Astrocyte (in vitro differentiated cells and primary cell): ENCODE results near the gene OR5A1. TPM values are rescaled to one million over a fixed set of nuclear protein-coding genes. Genes with fewer than 3 reads are reported as not detected.

Experiments
- DNase-seq: peaks from one replicate; pipeline ENCODE4 v3.0.0-alpha.2; 2010; ENCODE audit warnings: low read depth
- FAIRE-seq: peaks from 2 replicates; lab custom pipeline; 2011; peaks lifted over from hg19 to GRCh38; lab: Jason Lieb, UNC
- H2AFZ ChIP-seq: 2 replicates; pipeline ENCODE4 v1.6.0; 2012; ENCODE audit warnings: low read depth, low read length, inconsistent platforms
- H3K27ac ChIP-seq: 2 replicates; pipeline ENCODE4 v1.5.1; 2011; ENCODE audit warnings: low read depth, low read length, inconsistent platforms
- H3K27me3 ChIP-seq: 2 replicates; pipeline ENCODE4 v1.6.0; 2011; ENCODE audit warnings: low read length, inconsistent platforms; ENCODE audit not compliant: insufficient read depth
- H3K36me3 ChIP-seq: 2 replicates; pipeline ENCODE4 v1.5.1; 2011; ENCODE audit warnings: low read length, inconsistent platforms; ENCODE audit not compliant: insufficient read depth
- H3K4me1 ChIP-seq: 2 replicates; pipeline ENCODE4 v1.5.1; 2011; ENCODE audit warnings: low read length, inconsistent platforms; ENCODE audit not compliant: insufficient read depth
- H3K4me2 ChIP-seq: 2 replicates; pipeline ENCODE4 v1.6.0; 2012; ENCODE audit warnings: low read length, inconsistent platforms
- H3K4me3 ChIP-seq: 2 replicates; pipeline ENCODE4 v1.5.1; 2011; ENCODE audit warnings: low read depth, mild to moderate bottlenecking, low read length, inconsistent platforms; ENCODE audit not compliant: insufficient read depth
- H3K79me2 ChIP-seq: 2 replicates; pipeline ENCODE4 v1.6.0; 2012; ENCODE audit warnings: mild to moderate bottlenecking, low read length, inconsistent platforms; ENCODE audit not compliant: insufficient read depth
- H3K9ac ChIP-seq: 2 replicates; pipeline ENCODE4 v1.6.0; 2012; ENCODE audit warnings: mild to moderate bottlenecking, low read length, inconsistent platforms
- H3K9me3 ChIP-seq: 2 replicates; pipeline ENCODE4 v1.5.1; 2012; ENCODE audit warnings: low read depth, mild to moderate bottlenecking, low read length, inconsistent platforms; ENCODE audit not compliant: insufficient read depth
- H4K20me1 ChIP-seq: 2 replicates; pipeline ENCODE4 v1.6.0; 2012; ENCODE audit warnings: low read length, inconsistent platforms; ENCODE audit not compliant: insufficient read depth
- H3K27ac Mint-ChIP-seq: one replicate; pipeline ENCODE4 v1.8.0; 2021; ENCODE audit warnings: mild to moderate bottlenecking, mixed read lengths; ENCODE audit not compliant: unreplicated experiment
- H3K27me3 Mint-ChIP-seq: one replicate; pipeline ENCODE4 v1.8.0; 2021; ENCODE audit warnings: low read depth, mixed read lengths; ENCODE audit not compliant: unreplicated experiment
- H3K36me3 Mint-ChIP-seq: one replicate; pipeline ENCODE4 v1.8.0; 2021; ENCODE audit warnings: low read depth, mixed read lengths; ENCODE audit not compliant: unreplicated experiment
- H3K4me1 Mint-ChIP-seq: one replicate; pipeline ENCODE4 v1.8.0; 2021; ENCODE audit warnings: low read depth, mixed read lengths; ENCODE audit not compliant: unreplicated experiment
- H3K4me3 Mint-ChIP-seq: one replicate; pipeline ENCODE4 v1.8.0; 2021; ENCODE audit warnings: mild to moderate bottlenecking, moderate library complexity, mixed read lengths; ENCODE audit not compliant: unreplicated experiment
- H3K9me3 Mint-ChIP-seq: one replicate; pipeline ENCODE4 v1.8.0; 2021; ENCODE audit warnings: mild to moderate bottlenecking, mixed read lengths; ENCODE audit not compliant: unreplicated experiment
- EZH2 ChIP-seq: IDR thresholded peaks from 2 replicates; pipeline ENCODE4 v1.6.1; 2012; ENCODE audit warnings: mild to moderate bottlenecking, low read length, inconsistent platforms; ENCODE audit not compliant: insufficient read depth
- total RNA-seq: library from RNA; stranded (reverse); gene quantifications from 2 replicates; pipeline ENCODE4 v1.2.1, GENCODE V29; 2021
- TF ChIP-seq, protein P1 (sequence below): IDR thresholded peaks from 2 replicates; pipeline ENCODE4 v1.5.1; 2011; ENCODE audit warnings: low read depth, mild to moderate bottlenecking, inconsistent platforms, low read length, moderate library complexity; ENCODE audit not compliant: insufficient read depth

Gene OR5A1
- total RNA-seq, 1 donor from 2014 or later, result not detected

- Histone ChIP-seq H3K4me3 (no peak overlapping the region), H3K27me3 (no peaks in the 10 kb centered on the region), H3K4me1 (no peaks in the 10 kb centered on the region), H3K79me2 (no peaks in the 10 kb centered on the region), H3K9me3 (no peaks in the 10 kb centered on the region), H2AFZ (no peak overlapping the region), H3K9ac (no peak overlapping the region), H3K4me2 (no peak overlapping the region), H3K27ac (no peak overlapping the region), H4K20me1 (no peaks in the 10 kb centered on the region), H3K36me3 (no peaks in the 10 kb centered on the region)
- H3K4me1 Mint-ChIP-seq, result no peaks in the 10 kb centered on the region
- no peaks in the 10 kb centered on the region for H3K36me3 Mint-ChIP-seq
- no peak for TF ChIP-seq EZH2
- TF ChIP-seq, protein P1, sequence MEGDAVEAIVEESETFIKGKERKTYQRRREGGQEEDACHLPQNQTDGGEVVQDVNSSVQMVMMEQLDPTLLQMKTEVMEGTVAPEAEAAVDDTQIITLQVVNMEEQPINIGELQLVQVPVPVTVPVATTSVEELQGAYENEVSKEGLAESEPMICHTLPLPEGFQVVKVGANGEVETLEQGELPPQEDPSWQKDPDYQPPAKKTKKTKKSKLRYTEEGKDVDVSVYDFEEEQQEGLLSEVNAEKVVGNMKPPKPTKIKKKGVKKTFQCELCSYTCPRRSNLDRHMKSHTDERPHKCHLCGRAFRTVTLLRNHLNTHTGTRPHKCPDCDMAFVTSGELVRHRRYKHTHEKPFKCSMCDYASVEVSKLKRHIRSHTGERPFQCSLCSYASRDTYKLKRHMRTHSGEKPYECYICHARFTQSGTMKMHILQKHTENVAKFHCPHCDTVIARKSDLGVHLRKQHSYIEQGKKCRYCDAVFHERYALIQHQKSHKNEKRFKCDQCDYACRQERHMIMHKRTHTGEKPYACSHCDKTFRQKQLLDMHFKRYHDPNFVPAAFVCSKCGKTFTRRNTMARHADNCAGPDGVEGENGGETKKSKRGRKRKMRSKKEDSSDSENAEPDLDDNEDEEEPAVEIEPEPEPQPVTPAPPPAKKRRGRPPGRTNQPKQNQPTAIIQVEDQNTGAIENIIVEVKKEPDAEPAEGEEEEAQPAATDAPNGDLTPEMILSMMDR, result no peak
- no peaks in the 10 kb centered on the region for H3K9me3 Mint-ChIP-seq
- no peak for DNase-seq
- H3K27me3 Mint-ChIP-seq, result peaks cover 3% of the 10 kb centered on the region
- no peak overlapping the region for H3K4me3 Mint-ChIP-seq
- H3K27ac Mint-ChIP-seq, result no peak overlapping the region
- FAIRE-seq, result no peak
These were observed 43.6 kb downstream of the OR5A1 start for GRCh38 chr11:59479906-59480305.

DNA sequence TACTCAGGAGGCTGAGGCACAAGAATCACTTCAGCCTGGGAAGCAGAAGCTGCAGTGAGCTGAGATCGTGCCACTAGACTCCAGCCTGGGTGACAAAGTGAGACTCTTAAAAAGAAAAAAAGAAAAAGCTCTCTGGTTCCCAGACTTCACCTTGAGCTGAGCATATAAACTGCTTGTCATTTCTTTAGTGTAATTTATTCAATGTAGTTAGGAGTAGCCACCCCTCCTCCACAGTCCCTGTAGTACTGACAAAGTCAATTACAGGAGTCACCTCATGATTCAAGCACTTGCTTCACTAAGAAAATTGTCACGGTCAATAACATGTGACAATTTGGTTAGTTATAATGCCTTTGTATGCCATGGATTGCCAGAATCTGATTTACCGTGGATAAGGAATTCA is 44.1 kb downstream of the OR5A1 start:
- H3K27ac ChIP-seq, result no peak overlapping the region
- H3K36me3 ChIP-seq, result no peaks in the 10 kb centered on the region
- no peaks in the 10 kb centered on the region for H3K4me1 ChIP-seq
- Mint-ChIP-seq H3K27me3 (peaks cover 3% of the 10 kb centered on the region), H3K9me3 (no peaks in the 10 kb centered on the region), H3K36me3 (no peaks in the 10 kb centered on the region), H3K4me1 (no peaks in the 10 kb centered on the region), H3K4me3 (no peak overlapping the region), H3K27ac (no peak overlapping the region)
- H3K4me2 ChIP-seq, result no peak overlapping the region
- H2AFZ ChIP-seq, result no peak overlapping the region
- no peaks in the 10 kb centered on the region for H3K9me3 ChIP-seq
- H3K79me2 ChIP-seq, result no peaks in the 10 kb centered on the region
- no peak overlapping the region for H3K9ac ChIP-seq
- no peak overlapping the region for H3K4me3 ChIP-seq
- H3K27me3 ChIP-seq, result no peaks in the 10 kb centered on the region
- no peak for FAIRE-seq
- TF ChIP-seq EZH2, result no peak
- TF ChIP-seq, protein P1, result no peak
- DNase-seq, result no peak
- H4K20me1 ChIP-seq, result no peaks in the 10 kb centered on the region

Other genes starting within 250 kb of the OR5A1 start
- not detected in 2 replicates for gene MPEG1, start 223.5 kb upstream of the OR5A1 start, total RNA-seq
- gene OR5AN1, start 77.6 kb upstream of the OR5A1 start, total RNA-seq, result not detected in 2 replicates
- not detected in 2 replicates for gene OR5A2, start 10.1 kb upstream of the OR5A1 start, total RNA-seq
- gene OR4D6, start 20.5 kb downstream of the OR5A1 start, total RNA-seq, result not detected in 2 replicates
- gene OR4D10, start 36.8 kb downstream of the OR5A1 start, total RNA-seq, result not detected in 2 replicates
- gene OR4D11, start 67.1 kb downstream of the OR5A1 start, total RNA-seq, result not detected in 2 replicates
- not detected in 2 replicates for gene OR4D9, start 75.1 kb downstream of the OR5A1 start, total RNA-seq
- 48.6 and 52.0 TPM in 2 replicates for gene OSBP, start 179.3 kb downstream of the OR5A1 start, total RNA-seq
- 37.3 and 38.1 TPM in 2 replicates for gene PATL1, start 232.6 kb downstream of the OR5A1 start, total RNA-seq